H1 (cell line): ENCODE results near the gene GIMD1. TPM values are rescaled to one million over a fixed set of nuclear protein-coding genes. Genes with fewer than 3 reads are reported as not detected.

ENCODE experiments used
- CTCF ChIA-PET: fragments of 300-600 bp; sonication (Branson Sonifier 250); formaldehyde crosslinking; loops from one replicate; lab custom pipeline; 2021; ENCODE audit not compliant: partially characterized antibody; lab: Charles Lee
- POLR2A ChIA-PET: fragments of 300-600 bp; sonication (Branson Sonifier 250); formaldehyde crosslinking; loops from one replicate; lab custom pipeline; 2021; ENCODE audit warnings: inconsistent platforms; ENCODE audit not compliant: partially characterized antibody; lab: Charles Lee
- DNase-seq, 2 experiments: peaks; one replicate each; pipeline versions ENCODE4 v3.0.0 to v3.0.0-alpha.2; 2010 to 2022; ENCODE audit warnings: low spot score in 2 of 2, low read depth in 1 of 2, mixed read lengths in 1 of 2
- FAIRE-seq: peaks from 2 replicates; lab custom pipeline; 2011; peaks lifted over from hg19 to GRCh38; lab: Jason Lieb, UNC
- H2AFZ ChIP-seq: 2 replicates; pipeline ENCODE4 v1.8.1; 2012; ENCODE audit warnings: low read length, inconsistent platforms
- H2AK5ac ChIP-seq: 2 replicates; pipeline ENCODE4 v1.6.1; 2013; ENCODE audit warnings: low read depth, low read length
- H2BK120ac ChIP-seq: replicated peaks from 2 replicates; pipeline ENCODE3; 2013; ENCODE audit warnings: low read depth, low read length, inconsistent platforms
- H2BK12ac ChIP-seq: 2 replicates; pipeline ENCODE4 v1.6.1; 2013; ENCODE audit warnings: low read depth, low read length
- H2BK15ac ChIP-seq: 2 replicates; pipeline ENCODE4 v1.6.1; 2013; ENCODE audit warnings: low read length
- H2BK20ac ChIP-seq: 2 replicates; pipeline ENCODE4 v1.6.1; 2013; ENCODE audit warnings: low read length
- H2BK5ac ChIP-seq: 2 replicates; pipeline ENCODE4 v1.6.1; 2013; ENCODE audit warnings: low read depth, low read length
- H3K14ac ChIP-seq: 2 replicates; pipeline ENCODE4 v1.6.1; 2013; ENCODE audit warnings: inconsistent platforms; ENCODE audit not compliant: insufficient read length
- H3K18ac ChIP-seq: 2 replicates; pipeline ENCODE4 v1.6.1; 2013; ENCODE audit warnings: low read length; ENCODE audit errors: extremely low read depth
- H3K23ac ChIP-seq: 2 replicates; pipeline ENCODE4 v1.6.1; 2013; ENCODE audit warnings: inconsistent platforms; ENCODE audit not compliant: insufficient read length
- H3K23me2 ChIP-seq: 2 replicates; pipeline ENCODE4 v1.6.1; 2013; ENCODE audit warnings: low read depth, low read length
- H3K27ac ChIP-seq: 2 replicates; pipeline ENCODE4 v1.6.1; 2011; ENCODE audit warnings: low read depth, low read length, inconsistent platforms
- H3K27me3 ChIP-seq, 4 experiments: replicated peaks in 1 of 4; 1 replicate in 1 of 4; 2 replicates in 3 of 4; pipeline versions ENCODE4 v1.6.1 to v1.8.1; 2011 to 2013; ENCODE audit warnings: low read length in 3 of 4, mild to moderate bottlenecking in 3 of 4, inconsistent platforms in 2 of 4, mixed read lengths in 2 of 4, moderate library complexity in 1 of 4; ENCODE audit not compliant: control insufficient read depth in 3 of 4, insufficient read depth in 3 of 4; ENCODE audit errors: extremely low read depth in 1 of 4
- H3K36me3 ChIP-seq, 4 experiments: 2 replicates each; pipeline versions ENCODE4 v1.6.1 to v1.8.1; 2011 to 2013; ENCODE audit warnings: mild to moderate bottlenecking in 4 of 4, low read length in 3 of 4, moderate library complexity in 2 of 4, control low read depth in 1 of 4, inconsistent platforms in 1 of 4; ENCODE audit not compliant: insufficient read depth in 4 of 4, control insufficient read depth in 2 of 4
- H3K4ac ChIP-seq: replicated peaks from 2 replicates; pipeline ENCODE3; 2013; ENCODE audit warnings: low read length, low read depth, mixed read lengths, inconsistent platforms; ENCODE audit not compliant: insufficient read length
- H3K4me1 ChIP-seq, 4 experiments: replicated peaks in 1 of 4; 1 replicate in 1 of 4; 2 replicates in 3 of 4; pipeline versions ENCODE4 v1.6.1 to v1.8.1; 2011 to 2013; ENCODE audit warnings: low read length in 3 of 4, inconsistent platforms in 2 of 4, mixed read lengths in 1 of 4; ENCODE audit not compliant: insufficient read depth in 4 of 4, control insufficient read depth in 3 of 4
- H3K4me2 ChIP-seq, 2 experiments: 2 replicates each; pipeline versions ENCODE4 v1.6.1 to v1.8.1; 2011 to 2013; ENCODE audit warnings: low read depth in 2 of 2, low read length in 2 of 2, control low read depth in 1 of 2, inconsistent platforms in 1 of 2, mild to moderate bottlenecking in 1 of 2; ENCODE audit not compliant: insufficient read depth in 1 of 2
- H3K4me3 ChIP-seq, 4 experiments: fragments of 200-600, 300-600 bp in 1 of 4; sonication (generic), shearing (Covaris generic), sonication (Bioruptor Twin) in 1 of 4; 2 replicates each; pipeline versions ENCODE4 v1.5.1 to v1.8.1; 2011 to 2016; ENCODE audit warnings: low read length in 4 of 4, low read depth in 3 of 4, control low read depth in 2 of 4, inconsistent platforms in 2 of 4, mild to moderate bottlenecking in 2 of 4, mixed read lengths in 1 of 4, moderate library complexity in 1 of 4; ENCODE audit not compliant: insufficient read depth in 2 of 4; ENCODE audit errors: extremely low read depth in 1 of 4
- H3K56ac ChIP-seq: replicated peaks from 2 replicates; pipeline ENCODE3; 2013; ENCODE audit warnings: low read depth, mild to moderate bottlenecking, mixed read lengths, low read length, inconsistent platforms; ENCODE audit not compliant: insufficient read length
- H3K79me1 ChIP-seq: 2 replicates; pipeline ENCODE4 v1.6.1; 2013; ENCODE audit warnings: low read depth, low read length, control low read depth
- H3K79me2 ChIP-seq, 2 experiments: 2 replicates each; pipeline versions ENCODE4 v1.6.1 to v1.8.1; 2012 to 2013; ENCODE audit warnings: low read length in 2 of 2, mild to moderate bottlenecking in 2 of 2, inconsistent platforms in 1 of 2; ENCODE audit not compliant: insufficient read depth in 2 of 2, control insufficient read depth in 1 of 2
- H3K9ac ChIP-seq, 4 experiments: replicated peaks in 1 of 4; 1 replicate in 1 of 4; 2 replicates in 3 of 4; pipeline versions ENCODE4 v1.6.1 to v1.8.1; 2011 to 2013; ENCODE audit warnings: low read depth in 3 of 4, low read length in 3 of 4, control low read depth in 2 of 4, mild to moderate bottlenecking in 2 of 4, moderate library complexity in 2 of 4, inconsistent platforms in 1 of 4; ENCODE audit errors: extremely low read depth in 1 of 4
- H3K9me3 ChIP-seq, 2 experiments: 2 replicates each; pipeline versions ENCODE4 v1.6.1 to v1.8.1; 2012 to 2013; ENCODE audit warnings: mild to moderate bottlenecking in 2 of 2, moderate library complexity in 2 of 2, control low read depth in 1 of 2, inconsistent platforms in 1 of 2, low read depth in 1 of 2, low read length in 1 of 2, mixed read lengths in 1 of 2; ENCODE audit not compliant: insufficient read depth in 2 of 2
- H4K20me1 ChIP-seq, 2 experiments: replicated peaks in 1 of 2; 2 replicates each; pipeline versions ENCODE3 to v1.8.1; 2011 to 2013; ENCODE audit warnings: inconsistent platforms in 2 of 2, low read length in 2 of 2, mild to moderate bottlenecking in 1 of 2; ENCODE audit not compliant: insufficient read depth in 2 of 2, control insufficient read depth in 1 of 2
- H4K5ac ChIP-seq: 2 replicates; pipeline ENCODE4 v1.6.1; 2013; ENCODE audit warnings: low read length, low read depth, mixed read lengths, inconsistent platforms; ENCODE audit not compliant: insufficient read length
- H4K8ac ChIP-seq: 2 replicates; pipeline ENCODE4 v1.8.0; 2013; ENCODE audit warnings: mild to moderate bottlenecking, moderate library complexity, low read length, inconsistent platforms; ENCODE audit not compliant: insufficient read depth; ENCODE audit errors: extremely low read depth
- H4K91ac ChIP-seq: replicated peaks from 2 replicates; pipeline ENCODE3; 2013; ENCODE audit warnings: low read length, mixed read lengths, inconsistent platforms; ENCODE audit not compliant: insufficient read length
- BCL11A ChIP-seq, 2 experiments: IDR thresholded peaks; one replicate each; pipeline ENCODE4 v1.6.1; 2011; ENCODE audit warnings: low read depth in 2 of 2, low read length in 2 of 2, mild to moderate bottlenecking in 2 of 2
- CEBPB ChIP-seq: IDR thresholded peaks from 2 replicates; pipeline ENCODE4 v1.6.1; 2012; ENCODE audit warnings: low read depth, low read length
- EZH2 ChIP-seq: fragments of 200-600 bp; sonication (generic); IDR thresholded peaks from 2 replicates; pipeline ENCODE4 v1.7.1; 2012; ENCODE audit warnings: low read depth, mild to moderate bottlenecking, moderate library complexity, low read length, inconsistent platforms; ENCODE audit not compliant: severe bottlenecking
- JUN ChIP-seq: IDR thresholded peaks from 2 replicates; pipeline ENCODE4 v1.6.1; 2011; ENCODE audit warnings: low read depth, mild to moderate bottlenecking, improper control_type of control experiment, low read length
- KDM1A ChIP-seq: fragments of 200-600, 300-600 bp; sonication (generic); IDR thresholded peaks from 2 replicates; pipeline ENCODE4 v1.7.1; 2016; ENCODE audit warnings: mild to moderate bottlenecking, low read length, borderline replicate concordance
- RBBP5 ChIP-seq: IDR thresholded peaks from 2 replicates; pipeline ENCODE4 v1.7.1; 2012; ENCODE audit warnings: low read depth, mild to moderate bottlenecking, inconsistent platforms, low read length, moderate library complexity, borderline replicate concordance
- RFX5 ChIP-seq: IDR thresholded peaks from 2 replicates; pipeline ENCODE4 v1.6.1; 2011; ENCODE audit warnings: low read depth, low read length, improper control_type of control experiment, borderline replicate concordance
- RXRA ChIP-seq: IDR thresholded peaks from 2 replicates; pipeline ENCODE4 v1.6.1; 2011; ENCODE audit warnings: low read depth, mild to moderate bottlenecking, low read length, moderate library complexity; ENCODE audit not compliant: insufficient read depth
- SP1 ChIP-seq: IDR thresholded peaks from 2 replicates; pipeline ENCODE4 v1.6.1; 2011; ENCODE audit warnings: low read depth, low read length
- TAF1 ChIP-seq: IDR thresholded peaks from 2 replicates; pipeline ENCODE4 v1.6.1; 2011; ENCODE audit warnings: mild to moderate bottlenecking, low read depth, low read length
- TCF12 ChIP-seq: IDR thresholded peaks from 2 replicates; pipeline ENCODE4 v1.6.1; 2011; ENCODE audit warnings: low read depth, mild to moderate bottlenecking, low read length
- WGBS, 2 experiments: shearing (Covaris generic) in 1 of 2; methylation state at CpG; one replicate each; pipeline versions ENCODE4 v1.1.6 to v1.1.7; 2013 to 2015; ENCODE audit warnings: low lambda C conversion rate in 2 of 2, mixed read lengths in 2 of 2, inconsistent platforms in 1 of 2, low coverage in 1 of 2, missing lambda C conversion rate in 1 of 2; ENCODE audit not compliant: insufficient replicate concordance in 2 of 2, insufficient coverage in 1 of 2, insufficient read length in 1 of 2; ENCODE audit errors: extremely low coverage in 1 of 2, missing lambda C conversion rate in 1 of 2; 5-methylcytosine and 5-hydroxymethylcytosine counted together
- polyA plus RNA-seq, 7 experiments: library from polyadenylated mRNA; depleted of rRNA in 3 of 7; stranded (reverse) in 5 of 7; unstranded in 2 of 7; fragments of >200 nt in 5 of 7; fragments of 200-250 nt in 2 of 7; gene quantifications; 1 replicate in 5 of 7; 2 replicates in 1 of 7; 4 replicates in 1 of 7; pipeline versions ENCODE4 v1.2.1 to v1.2.3, GENCODE V29; 2011 to 2013; ENCODE audit warnings: missing spikeins in 2 of 7, mixed read lengths in 2 of 7
- total RNA-seq: library from RNA; stranded (reverse); fragmentation: NEBNext Ultra II Directional; extraction: Animal tissue kit (Norgen Biotek cat#: 25700); gene quantifications from 2 replicates; pipeline ENCODE4 v1.2.1, GENCODE V29; 2021
- TF ChIP-seq, protein P1 (sequence below): IDR thresholded peaks from 2 replicates; pipeline ENCODE4 v1.6.1; 2011; ENCODE audit warnings: low read depth, mild to moderate bottlenecking, low read length; ENCODE audit not compliant: insufficient read depth
- TF ChIP-seq, protein P2 (sequence below): IDR thresholded peaks from 2 replicates; pipeline ENCODE4 v1.6.1; 2011; ENCODE audit warnings: low read length, improper control_type of control experiment

The GIMD1 gene
- total and polyA plus RNA-seq, 2 of the 8 experiments (the other 6 are each of a cell fraction or from before 2014, with no cell fraction given), result not detected

DNA sequence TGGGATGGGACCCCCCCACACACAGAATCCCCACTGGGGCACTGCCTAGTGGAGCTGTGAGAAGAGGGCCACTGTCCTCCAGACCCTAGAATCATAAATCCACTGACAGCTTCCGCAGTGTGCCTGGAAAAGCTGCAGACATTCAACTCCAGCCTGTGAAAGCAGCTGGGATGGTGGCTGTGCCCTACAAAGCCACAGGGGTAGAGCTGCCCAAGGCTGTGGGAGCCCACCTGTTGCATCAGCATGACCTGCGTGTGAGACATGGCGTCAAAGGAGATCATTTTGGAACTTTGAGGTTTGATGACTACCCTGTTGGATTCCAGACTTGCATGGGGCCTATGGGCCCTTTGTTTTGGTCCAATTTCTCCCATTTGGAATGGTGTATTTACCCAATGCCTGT, 29.9 kb downstream of the GIMD1 start:
- Histone ChIP-seq H3K18ac (no peak overlapping the region), H3K14ac (no peak overlapping the region), H4K20me1 (no peaks in the 10 kb centered on the region), H3K23me2 (no peaks in the 10 kb centered on the region), H3K4me1 (no peaks in the 10 kb centered on the region), H3K23ac (no peak overlapping the region), H3K79me2 (peaks cover 0 to 5% of the 10 kb centered on the region in 2 experiments; a peak in 1 of 4 replicates), H3K27ac (no peak overlapping the region), H2BK12ac (no peak overlapping the region), H2AK5ac (no peak overlapping the region), H4K5ac (no peak overlapping the region), H2BK120ac (no peak overlapping the region), H3K4ac (no peak overlapping the region), H4K8ac (no peak overlapping the region), H3K27me3 (no peaks in the 10 kb centered on the region), H2AFZ (no peak overlapping the region), H2BK20ac (no peak overlapping the region), H3K36me3 (peaks cover 0 to 21% (median 13%) of the 10 kb centered on the region in 4 experiments; a peak in 6 of 8 replicates), H2BK15ac (no peak overlapping the region), H3K4me3 (no peak overlapping the region), H4K91ac (no peak overlapping the region), H3K79me1 (no peaks in the 10 kb centered on the region), H3K4me2 (no peak overlapping the region), H3K56ac (no peak overlapping the region), H3K9ac (no peak overlapping the region), H2BK5ac (no peak overlapping the region), H3K9me3 (no peaks in the 10 kb centered on the region)
- DNase-seq (no peak), FAIRE-seq (no peak)
- POLR2A ChIA-PET, result no interaction called here
- CTCF ChIA-PET, result interaction anchor here (0.6 kb wide), 1 partner anchor 200 kb away, joined by 3 read pairs; no protein-coding TSS in a partner anchor
- 93% methylated on average over 3 of the region's 3 CpGs; no CpG with 5 or more reads in 1 of the 2 experiments for WGBS, 2 experiments
- TF ChIP-seq, protein P1, sequence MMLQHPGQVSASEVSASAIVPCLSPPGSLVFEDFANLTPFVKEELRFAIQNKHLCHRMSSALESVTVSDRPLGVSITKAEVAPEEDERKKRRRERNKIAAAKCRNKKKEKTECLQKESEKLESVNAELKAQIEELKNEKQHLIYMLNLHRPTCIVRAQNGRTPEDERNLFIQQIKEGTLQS, result no peak
- TF ChIP-seq JUN, result no peak
- TF ChIP-seq, protein P2, sequence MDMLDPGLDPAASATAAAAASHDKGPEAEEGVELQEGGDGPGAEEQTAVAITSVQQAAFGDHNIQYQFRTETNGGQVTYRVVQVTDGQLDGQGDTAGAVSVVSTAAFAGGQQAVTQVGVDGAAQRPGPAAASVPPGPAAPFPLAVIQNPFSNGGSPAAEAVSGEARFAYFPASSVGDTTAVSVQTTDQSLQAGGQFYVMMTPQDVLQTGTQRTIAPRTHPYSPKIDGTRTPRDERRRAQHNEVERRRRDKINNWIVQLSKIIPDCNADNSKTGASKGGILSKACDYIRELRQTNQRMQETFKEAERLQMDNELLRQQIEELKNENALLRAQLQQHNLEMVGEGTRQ, result no peak
- TF ChIP-seq TAF1, result no peak
- TF ChIP-seq EZH2, result no peak
- no peak for TF ChIP-seq RXRA
- TF ChIP-seq TCF12, result no peak
- TF ChIP-seq BCL11A (IDR thresholded peaks at IDR 0.05; ENCODE audit: low read depth in 2 of 2, low read length in 2 of 2), result no peak
- no peak for TF ChIP-seq SP1
- TF ChIP-seq RBBP5, result no peak
- TF ChIP-seq RFX5, result no peak
- TF ChIP-seq CEBPB, result no peak
- no peak for TF ChIP-seq KDM1A
